HEK293 (cell line): ENCODE measurements around the gene METTL15.

ENCODE experiments used
- CTCF ChIA-PET: fragments of 350-600 bp; formaldehyde crosslinking; extraction: SDS; loops from one replicate; lab custom pipeline; 2021; ENCODE audit warnings: antibody characterized with exemption; lab: Yijun Ruan, JAX
- POLR2A ChIA-PET: fragments of 300-600 bp; formaldehyde crosslinking; extraction: SDS; loops from one replicate; lab custom pipeline; 2020; ENCODE audit warnings: antibody characterized with exemption, inconsistent platforms; lab: Yijun Ruan, JAX
- H3K27ac ChIP-seq: fragments of 200-500 bp; sonication (Bioruptor generic); 2 replicates; pipeline ENCODE4 v1.5.1; 2014; ENCODE audit warnings: low read depth, low read length, control low read depth, inconsistent platforms; ENCODE audit errors: extremely low read depth
- H3K36me3 ChIP-seq, 2 experiments: fragments of 200-500 bp in 1 of 2; sonication (Bioruptor generic) in 1 of 2; 1 replicate in 1 of 2; 2 replicates in 1 of 2; pipeline ENCODE4 v1.5.1; 2014 to 2017; ENCODE audit warnings: inconsistent platforms in 2 of 2, low read length in 2 of 2; ENCODE audit not compliant: control insufficient read depth in 2 of 2, insufficient read depth in 1 of 2
- H3K4me1 ChIP-seq: fragments of 200-500 bp; sonication (Bioruptor generic); 2 replicates; pipeline ENCODE4 v1.5.1; 2014; ENCODE audit warnings: mild to moderate bottlenecking, low read length, inconsistent platforms; ENCODE audit not compliant: control insufficient read depth, insufficient read depth
- H3K4me3 ChIP-seq: 2 replicates; pipeline ENCODE4 v1.5.1; 2011; ENCODE audit warnings: low read depth, mild to moderate bottlenecking, control low read depth, low read length, moderate library complexity
- H3K9me3 ChIP-seq: fragments of 200-500 bp; sonication (Bioruptor generic); 2 replicates; pipeline ENCODE4 v1.5.1; 2014; ENCODE audit warnings: low read depth, low read length, inconsistent platforms; ENCODE audit not compliant: control insufficient read depth, insufficient read depth
- GLI2 ChIP-seq: fragments of 450-650 bp; formaldehyde crosslinking; IDR thresholded peaks from 2 replicates; pipeline ENCODE4; 2017; ENCODE audit warnings: missing biosample characterization, missing genetic modification characterization, low read depth, borderline replicate concordance
- KLF16 ChIP-seq: fragments of 450-650 bp; formaldehyde crosslinking; IDR thresholded peaks from 2 replicates; pipeline ENCODE4 v1.5.1; 2017; ENCODE audit warnings: missing biosample characterization, missing genetic modification characterization
- KLF17 ChIP-seq: fragments of 450-650 bp; formaldehyde crosslinking; IDR thresholded peaks from 2 replicates; pipeline ENCODE4 v1.5.1; 2016; ENCODE audit warnings: missing biosample characterization, missing genetic modification characterization
- SALL2 ChIP-seq: fragments of 450-650 bp; formaldehyde crosslinking; IDR thresholded peaks from 2 replicates; pipeline ENCODE4 v1.5.0; 2017; ENCODE audit warnings: missing biosample characterization, mild to moderate bottlenecking, missing genetic modification characterization, borderline replicate concordance
- YY1 ChIP-seq: fragments of 450-650 bp; formaldehyde crosslinking; IDR thresholded peaks from 2 replicates; pipeline ENCODE4 v1.5.1; 2018; ENCODE audit warnings: missing biosample characterization, missing genetic modification characterization
- ZNF112 ChIP-seq: fragments of 450-650 bp; formaldehyde crosslinking; IDR thresholded peaks from 2 replicates; pipeline ENCODE4 v1.5.0; 2017; ENCODE audit warnings: missing biosample characterization, missing genetic modification characterization
- ZNF155 ChIP-seq: fragments of 450-650 bp; formaldehyde crosslinking; IDR thresholded peaks from 2 replicates; pipeline ENCODE4 v1.5.1; 2016; ENCODE audit warnings: missing biosample characterization, missing genetic modification characterization
- ZNF2 ChIP-seq: fragments of 450-650 bp; formaldehyde crosslinking; IDR thresholded peaks from 2 replicates; pipeline ENCODE4 v1.5.1; 2016; ENCODE audit warnings: missing biosample characterization, missing genetic modification characterization
- ZNF350 ChIP-seq: fragments of 450-650 bp; formaldehyde crosslinking; IDR thresholded peaks from 2 replicates; pipeline ENCODE4 v1.5.0; 2017; ENCODE audit warnings: missing biosample characterization, mild to moderate bottlenecking, missing genetic modification characterization
- ZNF433 ChIP-seq: fragments of 450-650 bp; formaldehyde crosslinking; IDR thresholded peaks from 2 replicates; pipeline ENCODE4 v1.5.1; 2016; ENCODE audit warnings: missing biosample characterization, missing genetic modification characterization, low read depth
- ZNF549 ChIP-seq: fragments of 450-650 bp; IDR thresholded peaks from 2 replicates; pipeline ENCODE4 v1.5.1; 2018; ENCODE audit warnings: missing biosample characterization, missing genetic modification characterization, mild to moderate bottlenecking, inconsistent platforms, moderate library complexity
- ZNF692 ChIP-seq: fragments of 450-650 bp; formaldehyde crosslinking; IDR thresholded peaks from 2 replicates; pipeline ENCODE4 v1.5.1; 2016; ENCODE audit warnings: missing biosample characterization, missing genetic modification characterization
- ZNF701 ChIP-seq: fragments of 450-650 bp; formaldehyde crosslinking; IDR thresholded peaks from 2 replicates; pipeline ENCODE4 v1.5.1; 2016; ENCODE audit warnings: missing biosample characterization, missing genetic modification characterization
- ZNF843 ChIP-seq: fragments of 450-650 bp; formaldehyde crosslinking; IDR thresholded peaks from 2 replicates; pipeline ENCODE4 v1.5.1; 2016; ENCODE audit warnings: missing biosample characterization, missing genetic modification characterization
- TF ChIP-seq, protein P1 (sequence below): fragments of 450-650 bp; formaldehyde crosslinking; IDR thresholded peaks from 2 replicates; pipeline ENCODE4 v1.5.1; 2016; ENCODE audit warnings: missing biosample characterization, missing genetic modification characterization
- TF ChIP-seq, protein P2 (sequence below): fragments of 450-650 bp; formaldehyde crosslinking; IDR thresholded peaks from 2 replicates; pipeline ENCODE4 v1.5.1; 2016; ENCODE audit warnings: missing biosample characterization, missing genetic modification characterization
- TF ChIP-seq, protein P3 (sequence below): fragments of 450-650 bp; formaldehyde crosslinking; IDR thresholded peaks from 2 replicates; pipeline ENCODE4 v1.5.1; 2016; ENCODE audit warnings: missing biosample characterization, missing genetic modification characterization

Gene METTL15

GRCh38 chr11:28250192-28250591 is 142.0 kb downstream of the METTL15 start:
- Histone ChIP-seq H3K4me3 (no peak overlapping the region), H3K4me1 (no peaks in the 10 kb centered on the region), H3K36me3 (no peaks in the 10 kb centered on the region), H3K9me3 (no peaks in the 10 kb centered on the region)
- TF ChIP-seq, protein P1, sequence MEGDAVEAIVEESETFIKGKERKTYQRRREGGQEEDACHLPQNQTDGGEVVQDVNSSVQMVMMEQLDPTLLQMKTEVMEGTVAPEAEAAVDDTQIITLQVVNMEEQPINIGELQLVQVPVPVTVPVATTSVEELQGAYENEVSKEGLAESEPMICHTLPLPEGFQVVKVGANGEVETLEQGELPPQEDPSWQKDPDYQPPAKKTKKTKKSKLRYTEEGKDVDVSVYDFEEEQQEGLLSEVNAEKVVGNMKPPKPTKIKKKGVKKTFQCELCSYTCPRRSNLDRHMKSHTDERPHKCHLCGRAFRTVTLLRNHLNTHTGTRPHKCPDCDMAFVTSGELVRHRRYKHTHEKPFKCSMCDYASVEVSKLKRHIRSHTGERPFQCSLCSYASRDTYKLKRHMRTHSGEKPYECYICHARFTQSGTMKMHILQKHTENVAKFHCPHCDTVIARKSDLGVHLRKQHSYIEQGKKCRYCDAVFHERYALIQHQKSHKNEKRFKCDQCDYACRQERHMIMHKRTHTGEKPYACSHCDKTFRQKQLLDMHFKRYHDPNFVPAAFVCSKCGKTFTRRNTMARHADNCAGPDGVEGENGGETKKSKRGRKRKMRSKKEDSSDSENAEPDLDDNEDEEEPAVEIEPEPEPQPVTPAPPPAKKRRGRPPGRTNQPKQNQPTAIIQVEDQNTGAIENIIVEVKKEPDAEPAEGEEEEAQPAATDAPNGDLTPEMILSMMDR (tag by site-specific recombination) = no peak
- TF ChIP-seq, all 188 proteins: peak for 0
- ChIA-PET CTCF (no interaction called here), POLR2A (no interaction called here)
- no peak overlapping the region for H3K27ac ChIP-seq

DNA sequence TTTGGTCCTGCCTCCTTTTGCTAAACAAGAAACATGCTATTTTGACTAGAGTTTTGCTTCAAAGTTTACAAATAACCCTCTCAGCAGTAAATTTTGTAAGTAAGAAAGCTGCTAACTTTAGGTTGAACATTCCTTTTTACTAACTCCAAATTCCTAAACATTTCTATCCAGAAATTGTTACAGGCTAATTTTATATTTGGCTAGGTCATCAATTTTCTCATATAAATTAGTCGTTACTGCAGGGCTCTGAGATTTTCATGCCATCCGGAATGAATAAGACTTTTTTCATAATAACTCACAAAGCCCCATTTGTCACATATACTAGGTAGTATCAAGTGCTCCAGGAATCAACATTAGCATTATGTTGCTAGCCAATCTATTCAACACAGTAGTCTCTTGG is 143.1 kb downstream of the METTL15 start:
- Histone ChIP-seq H3K4me1 (no peaks in the 10 kb centered on the region), H3K36me3 (no peaks in the 10 kb centered on the region), H3K4me3 (no peak overlapping the region), H3K9me3 (no peaks in the 10 kb centered on the region), H3K27ac (no peak overlapping the region)
- POLR2A ChIA-PET = no interaction called here
- no peak for TF ChIP-seq ZNF843 (tag by site-specific recombination)
- TF ChIP-seq ZNF155 (tag by site-specific recombination) = no peak
- TF ChIP-seq GLI2 (tag by site-specific recombination) = no peak
- TF ChIP-seq ZNF112 = no peak
- no peak for TF ChIP-seq ZNF350 (tag by site-specific recombination)
- TF ChIP-seq ZNF2 (tag by site-specific recombination) = no peak
- CTCF ChIA-PET = no interaction called here

DNA sequence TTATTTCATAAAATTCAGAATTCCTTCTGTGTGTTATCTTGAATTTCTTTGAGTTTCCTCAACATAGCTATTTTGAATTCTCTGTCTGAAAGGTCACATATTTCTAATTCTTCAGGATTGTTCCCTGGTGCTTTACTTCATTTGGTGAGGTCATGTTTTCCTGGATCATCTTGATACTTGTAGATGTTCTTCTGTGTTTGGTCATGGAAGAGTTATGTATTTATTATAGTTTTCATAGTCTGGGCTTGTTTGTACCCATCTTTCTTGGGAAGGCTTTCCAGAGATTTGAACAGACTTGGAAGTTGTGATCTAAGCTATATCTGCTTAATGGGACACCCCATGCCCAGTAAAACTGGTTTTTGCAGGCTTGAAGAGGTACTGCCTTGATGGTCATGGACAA is 149.6 kb downstream of the METTL15 start:
- Histone ChIP-seq H3K36me3 (no peaks in the 10 kb centered on the region), H3K4me3 (no peak overlapping the region), H3K4me1 (no peaks in the 10 kb centered on the region), H3K9me3 (no peaks in the 10 kb centered on the region), H3K27ac (no peak overlapping the region)
- POLR2A ChIA-PET = no interaction called here
- TF ChIP-seq YY1 (tag by site-specific recombination) (no peak), SALL2 (tag by site-specific recombination) (no peak), KLF16 (tag by site-specific recombination) (no peak)
- CTCF ChIA-PET = interaction anchor here (0.7 kb wide), 2 partner anchors 27 to 272 kb away, joined by 3 read pairs; no protein-coding TSS in a partner anchor

DNA sequence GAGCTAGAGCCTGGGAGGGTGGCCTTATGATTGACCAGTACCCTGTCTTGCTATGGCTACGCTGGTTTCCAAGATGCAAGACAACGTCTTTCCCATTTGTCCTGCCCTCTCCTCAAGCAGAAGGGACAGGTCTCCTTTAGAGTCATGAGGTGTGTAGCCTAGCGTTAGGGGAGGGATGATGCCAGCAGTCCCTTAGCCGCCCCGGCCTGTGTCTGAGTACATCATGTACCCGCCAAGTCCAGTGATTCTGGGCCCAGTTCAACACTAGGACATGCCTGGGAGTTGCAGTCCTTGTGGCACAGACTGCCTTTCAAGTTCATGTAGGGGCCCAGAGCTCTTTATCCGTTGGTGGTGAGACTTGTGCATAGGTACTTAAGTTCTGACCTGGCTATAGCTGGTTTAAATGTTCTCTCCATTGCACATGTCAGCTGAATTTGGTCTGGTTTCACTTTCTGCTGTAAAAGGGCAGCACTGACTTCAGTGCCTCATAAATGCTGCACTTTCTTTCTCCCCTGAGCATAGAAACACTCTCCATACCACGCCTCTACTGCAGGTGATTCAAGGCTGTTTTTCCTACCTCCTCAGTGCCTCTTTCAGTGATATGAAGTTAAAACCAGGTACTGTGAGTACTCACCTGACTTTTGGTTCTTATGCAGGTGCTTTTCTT is 151.1 kb downstream of the METTL15 start:
- TF ChIP-seq ZNF701 (tag by site-specific recombination) (no peak), ZNF692 (tag by site-specific recombination) (no peak), KLF17 (tag by site-specific recombination) (no peak), ZNF433 (no peak), ZNF549 (tag by site-specific recombination) (no peak)
- TF ChIP-seq, protein P2, sequence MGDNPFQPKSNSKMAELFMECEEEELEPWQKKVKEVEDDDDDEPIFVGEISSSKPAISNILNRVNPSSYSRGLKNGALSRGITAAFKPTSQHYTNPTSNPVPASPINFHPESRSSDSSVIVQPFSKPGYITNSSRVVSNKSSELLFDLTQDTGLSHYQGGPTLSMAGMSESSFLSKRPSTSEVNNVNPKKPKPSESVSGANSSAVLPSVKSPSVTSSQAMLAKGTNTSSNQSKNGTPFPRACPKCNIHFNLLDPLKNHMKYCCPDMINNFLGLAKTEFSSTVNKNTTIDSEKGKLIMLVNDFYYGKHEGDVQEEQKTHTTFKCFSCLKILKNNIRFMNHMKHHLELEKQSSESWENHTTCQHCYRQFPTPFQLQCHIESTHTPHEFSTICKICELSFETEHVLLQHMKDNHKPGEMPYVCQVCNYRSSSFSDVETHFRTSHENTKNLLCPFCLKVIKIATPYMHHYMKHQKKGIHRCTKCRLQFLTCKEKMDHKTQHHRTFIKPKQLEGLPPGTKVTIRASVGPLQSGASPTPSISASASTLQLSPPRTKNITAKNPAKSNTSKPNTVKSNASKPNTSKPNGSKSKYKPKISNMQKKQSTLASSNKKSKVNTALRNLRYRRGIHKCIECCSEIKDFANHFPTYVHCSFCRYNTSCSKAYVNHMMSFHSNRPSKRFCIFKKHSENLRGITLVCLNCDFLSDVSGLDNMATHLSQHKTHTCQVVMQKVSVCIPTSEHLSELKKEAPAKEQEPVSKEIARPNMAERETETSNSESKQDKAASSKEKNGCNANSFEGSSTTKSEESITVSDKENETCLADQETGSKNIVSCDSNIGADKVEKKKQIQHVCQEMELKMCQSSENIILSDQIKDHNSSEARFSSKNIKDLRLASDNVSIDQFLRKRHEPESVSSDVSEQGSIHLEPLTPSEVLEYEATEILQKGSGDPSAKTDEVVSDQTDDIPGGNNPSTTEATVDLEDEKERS = no peak
- TF ChIP-seq, protein P3, sequence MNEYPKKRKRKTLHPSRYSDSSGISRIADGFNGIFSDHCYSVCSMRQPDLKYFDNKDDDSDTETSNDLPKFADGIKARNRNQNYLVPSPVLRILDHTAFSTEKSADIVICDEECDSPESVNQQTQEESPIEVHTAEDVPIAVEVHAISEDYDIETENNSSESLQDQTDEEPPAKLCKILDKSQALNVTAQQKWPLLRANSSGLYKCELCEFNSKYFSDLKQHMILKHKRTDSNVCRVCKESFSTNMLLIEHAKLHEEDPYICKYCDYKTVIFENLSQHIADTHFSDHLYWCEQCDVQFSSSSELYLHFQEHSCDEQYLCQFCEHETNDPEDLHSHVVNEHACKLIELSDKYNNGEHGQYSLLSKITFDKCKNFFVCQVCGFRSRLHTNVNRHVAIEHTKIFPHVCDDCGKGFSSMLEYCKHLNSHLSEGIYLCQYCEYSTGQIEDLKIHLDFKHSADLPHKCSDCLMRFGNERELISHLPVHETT (tag by site-specific recombination) = no peak
- TF ChIP-seq, all 188 proteins: peak for 0
- H3K4me3 ChIP-seq = no peak overlapping the region
- H3K36me3 ChIP-seq = no peaks in the 10 kb centered on the region
- POLR2A ChIA-PET = no interaction called here
- H3K9me3 ChIP-seq = no peaks in the 10 kb centered on the region
- H3K4me1 ChIP-seq = no peaks in the 10 kb centered on the region
- CTCF ChIA-PET = no interaction called here
- no peak overlapping the region for H3K27ac ChIP-seq
